ENCODE measurements around the gene INSYN1.
"Not testable (repeated sequence)": the region's sequence is repeated elsewhere in the genome, so short reads cannot be mapped to it uniquely, and the experiment has no call there.

Gene INSYN1

DNA sequence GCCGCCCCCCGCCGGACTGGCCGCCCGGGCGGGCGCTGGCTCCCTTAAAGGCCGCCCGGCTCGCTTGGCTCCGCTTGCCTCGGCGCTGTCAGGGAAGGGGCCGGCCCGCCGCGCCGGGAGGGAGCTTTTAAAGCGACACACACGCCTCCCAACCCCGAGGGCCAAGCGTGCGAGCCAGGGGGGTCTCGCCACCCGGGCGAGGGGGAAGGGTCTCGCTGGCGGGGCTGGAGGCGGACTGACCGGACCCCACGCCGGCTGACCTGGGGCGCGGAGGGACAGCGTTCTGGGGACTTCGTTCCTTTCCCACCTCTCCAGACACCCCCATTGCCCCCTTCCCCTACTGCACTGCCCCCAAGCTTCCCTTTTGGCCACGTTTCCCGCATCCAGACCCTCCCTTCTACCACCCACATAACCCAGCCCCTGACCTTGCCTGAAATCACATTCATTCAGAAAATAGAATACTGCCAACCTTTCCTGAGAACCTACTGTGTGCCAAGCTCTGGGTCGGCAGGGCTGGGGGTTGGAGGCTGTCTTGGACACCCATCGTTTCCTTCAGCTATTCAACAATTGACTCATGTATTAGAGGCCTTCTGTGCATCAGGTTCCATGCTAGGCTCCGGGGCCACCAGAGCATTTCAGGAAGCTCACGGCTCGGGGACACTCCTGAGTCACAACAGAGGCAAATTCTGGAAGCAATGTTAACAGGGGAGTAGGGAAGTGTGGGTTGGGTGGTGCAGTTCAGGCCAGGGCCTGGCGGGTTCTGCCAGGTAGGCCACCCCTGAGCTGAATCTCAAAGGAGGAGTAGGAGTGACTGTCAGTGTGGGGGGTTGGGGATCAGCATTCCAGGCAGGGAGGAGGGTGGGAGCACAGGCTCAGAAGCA, at the start of gene INSYN1:
Gene INSYN1 (minus strand): TSS at position 102 of the 881 bp plus-strand sequence. CDS start 2,221 bp downstream, outside the sequence.
- no peak for DNase-seq

DNA sequence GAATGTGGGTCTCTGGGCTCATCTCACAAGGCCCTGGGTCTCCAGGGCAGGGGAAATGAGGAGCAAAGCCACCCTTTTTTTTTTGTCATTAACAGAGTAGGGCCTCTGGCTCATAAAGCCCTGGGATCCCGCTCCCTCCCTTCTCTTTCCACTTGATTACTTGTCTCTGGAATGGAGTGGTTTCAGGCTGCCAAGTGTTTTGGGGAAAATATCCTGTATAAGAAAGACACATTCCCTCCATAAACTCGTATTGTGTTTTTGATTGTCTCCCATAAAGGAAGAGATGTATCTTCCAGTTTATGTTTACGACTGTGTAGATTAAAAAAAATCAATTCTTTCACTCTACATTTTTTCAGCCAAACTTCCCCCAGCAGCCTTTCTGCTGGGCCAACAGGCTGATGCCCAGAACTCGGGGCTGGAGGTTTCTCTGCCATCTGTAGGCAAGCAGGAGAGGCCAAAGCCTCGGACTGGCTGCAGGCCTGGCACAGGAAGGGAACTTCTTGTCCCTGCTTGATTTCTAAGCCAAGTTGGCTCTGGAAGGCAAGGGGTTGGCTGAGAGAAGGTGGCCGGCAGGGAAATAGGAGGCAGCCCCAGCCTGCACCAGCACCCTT, 49.4 kb upstream of the INSYN1 start:
- DNase-seq, result no peak

GRCh38 chr15:73800662-73801345, 47.7 kb upstream of the INSYN1 start:
- DNase-seq, result no peak

- no peak for DNase-seq
Measured at GRCh38 chr15:73799466-73799865, 46.3 kb upstream of the INSYN1 start.

DNA sequence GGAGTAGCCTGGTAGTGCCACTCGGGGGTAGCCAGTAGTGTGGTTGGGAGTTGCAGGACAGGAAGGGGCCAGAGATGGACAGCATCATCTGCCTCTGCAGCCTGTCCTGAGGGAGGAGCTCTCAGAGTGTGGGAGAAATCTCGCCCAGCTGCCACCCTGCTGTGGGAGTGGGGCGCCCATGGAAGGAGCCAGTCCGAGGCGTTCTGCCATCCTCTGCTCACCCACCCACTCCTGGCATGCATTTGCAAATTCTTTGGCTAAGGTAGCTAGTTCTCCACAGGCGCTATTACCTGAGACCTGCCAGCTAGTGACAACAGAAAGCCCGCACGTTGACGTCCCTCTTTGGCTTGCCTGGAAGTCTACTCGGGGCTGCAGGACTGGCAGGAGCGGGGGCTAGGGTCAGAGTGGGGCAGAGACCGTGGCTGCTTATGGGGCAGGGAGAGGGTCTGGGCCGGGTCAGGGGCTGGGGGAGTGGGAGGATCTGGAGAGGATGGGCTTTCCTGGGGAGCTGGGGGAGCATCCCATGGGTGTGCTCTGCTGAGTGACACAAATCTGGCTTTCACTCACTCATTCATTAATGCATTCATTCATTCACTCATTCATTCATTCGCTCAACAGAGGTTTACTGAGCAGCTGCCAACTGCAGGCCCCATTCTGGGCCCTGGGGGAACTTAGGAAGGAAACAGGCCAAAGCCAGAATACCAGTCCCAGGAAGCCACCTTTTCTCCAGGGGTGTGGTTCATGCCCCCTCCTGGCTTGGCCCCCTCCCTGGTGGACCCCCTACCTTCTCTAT, 44.4 kb upstream of the INSYN1 start:
- DNase-seq, result no peak

GRCh38 chr15:73796331-73796831, 43.2 kb upstream of the INSYN1 start:
- no peak for DNase-seq

DNA sequence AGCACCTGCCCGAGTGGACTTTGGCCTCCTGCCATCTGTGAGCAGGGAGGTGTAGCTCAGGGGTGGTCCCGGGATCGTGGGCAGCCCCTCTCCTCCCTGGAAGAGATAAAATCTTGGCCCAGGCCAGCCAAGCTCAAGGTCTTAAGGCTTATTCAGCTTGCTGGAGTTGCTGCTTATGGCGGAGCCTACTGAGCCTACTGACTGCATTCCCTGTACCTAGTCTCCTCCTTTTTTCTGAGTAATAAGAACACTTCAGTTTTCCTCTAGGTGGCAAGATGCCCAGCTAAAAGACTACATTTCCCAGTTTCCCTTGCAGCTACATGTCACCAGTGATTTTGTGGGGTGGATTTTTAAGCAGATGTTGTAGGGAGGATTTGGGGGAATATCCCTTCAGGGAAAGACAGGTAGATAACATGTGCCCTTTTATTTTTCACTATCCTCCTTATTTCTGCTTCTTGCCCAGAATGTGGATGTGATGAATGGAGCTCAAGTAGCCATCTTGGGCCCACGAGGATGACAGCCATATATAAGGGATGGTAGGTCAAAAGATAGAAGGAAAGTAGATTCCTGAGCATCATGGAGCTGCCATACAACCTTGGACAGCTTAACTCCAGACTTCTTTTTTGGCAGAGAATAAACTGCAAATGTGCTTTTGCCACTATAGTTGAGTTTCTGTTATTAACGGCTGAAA, 41.4 kb upstream of the INSYN1 start:
- no peak for DNase-seq

DNA sequence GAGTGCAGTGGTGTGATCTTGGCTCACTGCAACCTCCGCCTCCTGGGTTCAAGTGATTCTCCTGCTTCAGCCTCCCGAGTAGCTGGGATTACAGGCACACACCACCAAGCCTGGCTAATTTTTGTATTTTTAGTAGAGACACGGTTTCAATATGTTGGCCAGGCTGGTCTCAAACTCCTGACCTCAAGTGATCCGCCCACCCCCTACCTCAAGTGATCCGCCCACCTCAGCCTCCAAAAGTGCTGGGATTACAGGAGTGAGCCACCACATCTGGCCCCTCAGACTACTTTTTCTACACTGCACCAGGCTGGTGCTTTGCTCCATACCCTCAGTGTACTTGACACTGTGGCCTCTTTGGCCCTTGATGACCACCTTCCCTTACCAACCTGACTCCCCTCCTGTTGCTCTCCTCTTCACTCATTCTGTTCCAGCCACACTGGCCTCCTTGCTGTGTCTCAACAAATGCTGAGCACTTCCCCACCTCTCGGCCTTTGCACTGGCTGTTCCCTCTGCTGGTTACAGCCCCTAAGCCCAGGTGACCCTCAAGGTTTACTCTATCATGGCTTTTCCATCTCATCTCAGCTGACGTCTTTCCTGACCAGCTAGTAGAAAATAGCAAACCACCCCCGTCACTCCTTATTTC, 39.9 kb upstream of the INSYN1 start:
- not testable (repeated sequence) for DNase-seq

DNA sequence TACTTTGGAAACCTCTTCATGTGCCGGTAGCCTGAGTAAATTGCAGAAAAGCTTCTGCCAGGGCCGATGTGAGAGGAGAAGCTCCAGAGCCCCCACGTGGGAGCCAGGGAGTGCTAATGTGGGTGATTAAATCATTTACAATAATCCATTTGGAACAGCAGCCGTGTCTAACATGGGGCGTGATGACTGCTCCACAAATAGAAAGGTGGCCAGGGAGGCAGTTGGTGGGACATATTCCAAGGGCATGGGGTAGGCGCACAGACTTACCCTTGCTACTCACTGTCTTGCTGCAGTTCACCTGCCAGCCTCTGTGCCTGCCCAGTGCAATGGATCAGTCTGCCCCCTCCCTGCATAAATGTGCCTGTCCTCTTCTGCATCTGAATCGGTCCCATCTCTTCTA, 39.3 kb upstream of the INSYN1 start:
- DNase-seq, result no peak

GRCh38 chr15:73789521-73790240, 36.5 kb upstream of the INSYN1 start:
- no peak for DNase-seq

DNA sequence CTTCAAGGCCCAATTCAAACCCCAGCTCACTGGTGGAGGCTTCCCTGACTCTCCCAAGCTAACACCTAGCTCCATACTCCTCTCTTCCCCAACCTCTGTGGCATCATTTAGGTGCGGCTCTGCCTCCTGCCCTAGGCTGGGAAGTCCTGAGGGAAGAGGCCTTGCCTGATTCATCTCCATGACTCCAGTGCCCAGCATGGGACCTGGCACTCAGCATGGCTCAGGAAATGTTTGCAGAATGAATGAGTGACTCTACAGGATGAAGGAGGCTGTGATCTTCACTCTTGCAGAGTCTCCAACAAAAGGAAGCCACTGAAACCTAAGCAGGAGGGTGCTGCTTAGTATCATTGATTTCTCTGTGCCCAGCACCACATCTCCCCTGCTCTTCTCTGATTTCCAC, 34.5 kb upstream of the INSYN1 start:
- DNase-seq, result no peak

DNA sequence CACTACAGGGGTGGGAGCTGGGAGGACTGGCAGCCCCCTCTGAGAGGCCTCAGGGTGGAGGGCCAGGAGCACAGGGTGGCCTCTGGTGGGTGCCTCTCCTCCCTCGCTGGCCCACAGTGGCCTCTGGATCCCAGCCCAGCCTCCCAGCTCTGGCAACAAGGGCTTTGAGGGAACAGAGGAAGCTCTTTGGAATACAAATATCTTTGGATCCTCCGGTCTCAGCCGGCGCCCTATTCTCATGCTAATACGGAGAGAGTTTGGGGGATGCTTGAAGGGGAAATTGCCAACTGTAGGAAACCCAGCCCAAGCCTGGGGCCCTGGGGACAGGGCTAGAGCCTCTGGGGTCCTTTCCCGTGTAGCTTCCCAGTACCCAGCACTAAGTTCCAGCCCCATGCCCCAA, 33.4 kb upstream of the INSYN1 start:
- DNase-seq, result no peak

- DNase-seq, result not testable (repeated sequence)
Measured at GRCh38 chr15:73785256-73786014, 32.3 kb upstream of the INSYN1 start.

- DNase-seq, result no peak
Measured at GRCh38 chr15:73784291-73784690, 31.1 kb upstream of the INSYN1 start.

DNA sequence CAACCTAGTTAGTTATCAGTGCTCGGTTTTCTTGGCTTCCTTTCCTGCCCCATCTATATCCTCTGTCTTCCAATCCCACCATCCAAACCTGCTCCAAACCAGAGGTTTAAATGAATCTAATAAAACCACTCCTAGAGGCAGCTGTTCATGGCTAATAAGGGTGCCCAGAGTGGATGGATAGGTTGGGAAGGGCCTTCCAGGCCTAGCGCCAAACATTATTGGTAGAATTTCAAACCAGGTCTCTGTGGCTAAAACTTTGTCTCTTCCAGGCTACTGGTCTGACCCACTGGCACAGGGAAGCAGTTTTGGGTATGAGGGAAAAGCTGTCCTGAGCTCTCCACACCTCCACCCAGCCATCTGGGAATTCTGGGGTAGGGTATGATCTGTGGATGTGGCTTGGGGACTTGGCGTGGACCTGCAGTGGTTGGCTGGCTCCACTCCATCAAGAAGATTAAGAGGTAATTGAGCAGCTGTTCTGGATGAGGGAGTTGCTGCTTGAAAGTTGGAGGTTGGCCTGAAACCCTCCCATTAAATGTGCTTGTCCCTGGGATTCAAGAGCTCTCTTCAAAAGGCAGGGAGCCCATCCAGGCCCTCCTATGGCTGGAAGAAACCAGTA, 29.3 kb upstream of the INSYN1 start:
- DNase-seq, result no peak

DNA sequence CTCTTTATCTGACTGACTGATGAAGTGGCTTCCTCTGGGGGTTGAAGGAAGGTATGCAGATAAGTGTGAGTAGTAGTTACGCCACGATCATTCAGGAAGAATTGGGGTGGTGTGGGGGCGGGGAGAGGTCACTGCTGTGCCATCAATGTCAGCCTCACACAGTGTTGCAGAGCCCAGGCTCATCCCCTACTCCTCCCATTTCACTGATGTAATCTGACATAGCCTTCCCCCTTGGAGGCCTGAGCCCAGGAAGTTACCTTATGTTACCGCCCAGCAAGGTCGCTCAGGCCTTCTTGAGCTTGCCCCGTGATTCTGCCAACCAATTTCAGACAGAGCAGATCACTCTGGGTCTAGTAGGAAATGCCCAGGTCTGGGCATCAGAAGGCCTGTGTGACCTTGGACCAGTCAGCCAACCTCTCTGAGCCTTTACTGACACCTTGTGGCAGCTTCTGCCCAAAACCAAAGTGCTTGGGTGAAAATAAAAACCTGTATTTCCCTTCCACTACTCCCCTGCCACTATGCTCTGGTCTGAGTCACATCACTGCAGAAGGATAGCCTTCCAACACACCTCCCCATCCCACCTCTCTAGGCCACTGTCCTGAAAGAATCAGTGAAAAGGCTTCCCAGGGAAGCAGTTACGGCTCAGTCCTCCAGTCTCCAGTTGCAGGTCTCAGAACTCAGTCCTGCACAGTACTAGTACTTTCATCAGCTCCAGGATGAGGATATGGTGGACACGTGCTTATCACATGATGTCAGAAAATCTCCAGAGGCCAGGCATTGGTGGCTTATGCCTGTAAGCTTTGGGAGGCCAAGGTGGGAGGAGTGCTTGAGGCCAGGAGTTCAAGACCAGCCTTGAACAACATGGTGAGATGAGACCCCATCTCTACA, 28.1 kb upstream of the INSYN1 start:
- DNase-seq, result no peak

- no peak for DNase-seq
Measured at GRCh38 chr15:73779974-73780373, 26.8 kb upstream of the INSYN1 start.

DNA sequence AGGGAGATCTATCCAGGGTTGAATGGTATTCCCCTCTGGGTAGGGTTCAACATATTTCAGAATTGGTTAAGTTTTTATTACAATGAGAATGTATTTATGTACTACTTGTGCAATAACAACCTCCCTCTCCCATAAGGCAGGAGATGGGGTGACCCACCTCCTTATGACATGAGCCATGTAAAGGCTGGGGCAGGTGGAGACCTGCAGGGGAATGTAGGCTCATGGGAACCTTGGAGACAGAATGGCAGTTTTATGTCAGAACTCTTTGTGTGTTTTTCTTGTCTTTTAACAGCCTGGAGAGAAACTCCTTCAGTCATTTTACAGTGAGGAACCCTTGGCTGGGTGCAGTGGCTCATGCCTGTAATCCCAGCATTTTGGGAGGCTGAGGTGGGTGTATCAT, 24.6 kb upstream of the INSYN1 start:
- no peak for DNase-seq

DNA sequence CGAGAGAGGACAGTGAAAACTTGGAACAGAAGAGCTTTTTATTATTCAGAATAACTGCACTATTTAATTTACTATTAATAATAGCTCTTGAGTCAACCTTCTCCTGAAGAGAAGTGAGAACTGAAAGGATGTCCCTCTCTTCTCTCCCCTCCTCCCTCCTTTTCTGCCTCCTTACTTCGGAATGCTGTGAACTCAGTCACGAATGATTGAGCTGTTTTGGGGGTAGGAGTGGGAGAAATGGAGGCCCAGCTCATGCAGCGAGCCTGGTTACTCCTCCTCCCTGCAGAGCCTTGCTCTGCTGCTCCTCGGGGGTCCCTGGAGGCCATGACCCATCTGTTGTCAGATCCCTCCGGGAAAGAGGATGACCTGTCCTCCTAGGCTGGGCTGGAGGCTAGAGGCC, 20.3 kb upstream of the INSYN1 start:
- no peak for DNase-seq
